K562 (cell line): ENCODE measurements around the gene ARHGEF3. TPM values are rescaled to one million over a fixed set of nuclear protein-coding genes. Genes with fewer than 3 reads are reported as not detected.
A peak's percentile ranks its signal among the peaks of the same experiment; 100 is the strongest.

Experiments
- ATAC-seq: fragments of 200-7000 bp; cut with Tn5 transposase; 3 replicates; pipeline ENCODE4 v1.9.1; 2020; ENCODE audit warnings: moderate library complexity
- BruUV-seq: library from RNA; stranded (reverse); fragments of 400-500 nt; replicated peaks from 2 replicates; lab custom pipeline; 2021; lab: Mats Ljungman, UMichigan
- CTCF ChIA-PET: fragments of 300-600 bp; formaldehyde crosslinking; extraction: SDS; loops from one replicate; lab custom pipeline; 2021; ENCODE audit warnings: low intra/inter-chr PET ratio; lab: Yijun Ruan, JAX
- POLR2A ChIA-PET: fragments of 300-600, 350-650 bp; sonication (Branson Sonifier 250); formaldehyde crosslinking; extraction: SDS; loops from one replicate; lab custom pipeline; 2021; ENCODE audit warnings: antibody characterized with exemption, inconsistent platforms; lab: Yijun Ruan, JAX
- DNase-seq, 4 experiments: peaks; one replicate each; pipeline versions ENCODE4 v3.0.0 to v3.0.0-alpha.2; 2011 to 2018; ENCODE audit warnings: low spot score in 3 of 4, mixed read lengths in 3 of 4; ENCODE audit errors: extremely low read depth in 1 of 4
- FAIRE-seq: peaks from 2 replicates; lab custom pipeline; 2011; peaks lifted over from hg19 to GRCh38; lab: Jason Lieb, UNC
- H2AFZ ChIP-seq: 2 replicates; pipeline ENCODE4 v1.6.0; 2011; ENCODE audit warnings: low read depth, low read length, control low read depth, inconsistent platforms
- H3K27ac ChIP-seq: fragments of 200-600 bp; 3 replicates; pipeline ENCODE4 v1.8.0; 2011; ENCODE audit warnings: low read depth, mild to moderate bottlenecking, control low read depth, inconsistent platforms, low read length, moderate library complexity, mixed read lengths; ENCODE audit errors: extremely low read depth
- H3K27me3 ChIP-seq, 2 experiments: fragments of 300-600 bp in 1 of 2; 2 replicates in 1 of 2; 3 replicates in 1 of 2; pipeline versions ENCODE4 v1.6.0 to v1.8.0; 2011; ENCODE audit warnings: inconsistent platforms in 2 of 2, low read length in 2 of 2, mild to moderate bottlenecking in 1 of 2, mixed read lengths in 1 of 2, moderate library complexity in 1 of 2; ENCODE audit not compliant: control insufficient read depth in 2 of 2, insufficient read depth in 2 of 2
- H3K36me3 ChIP-seq: fragments of 300-600 bp; 3 replicates; pipeline ENCODE4 v1.8.0; 2011; ENCODE audit warnings: mild to moderate bottlenecking, low read length, inconsistent platforms; ENCODE audit not compliant: control insufficient read depth, insufficient read depth
- H3K4me1 ChIP-seq, 2 experiments: fragments of 200-600 bp in 1 of 2; replicated peaks in 1 of 2; 2 replicates in 1 of 2; 3 replicates in 1 of 2; pipeline versions ENCODE4 v1.5.1 to v1.8.0; 2011; ENCODE audit warnings: inconsistent platforms in 2 of 2, low read length in 2 of 2, mild to moderate bottlenecking in 1 of 2, mixed read lengths in 1 of 2, moderate library complexity in 1 of 2; ENCODE audit not compliant: control insufficient read depth in 2 of 2, insufficient read depth in 2 of 2
- H3K4me2 ChIP-seq: 2 replicates; pipeline ENCODE4 v1.6.1; 2011; ENCODE audit warnings: low read length, control low read depth, inconsistent platforms, mixed read lengths; ENCODE audit not compliant: insufficient read depth
- H3K4me3 ChIP-seq: fragments of 200-600 bp; sonication (generic), shearing (Covaris generic); 2 replicates; pipeline ENCODE4 v1.5.1; 2016; ENCODE audit warnings: control low read depth, inconsistent platforms
- H3K79me2 ChIP-seq: fragments of 200-600 bp; 3 replicates; pipeline ENCODE4 v1.8.0; 2011; ENCODE audit warnings: low read length, inconsistent platforms; ENCODE audit not compliant: control insufficient read depth, insufficient read depth
- H3K9ac ChIP-seq, 2 experiments: 2 replicates each; pipeline versions ENCODE4 v1.6.0 to v1.6.1; 2011; ENCODE audit warnings: low read depth in 2 of 2, low read length in 2 of 2, control low read depth in 1 of 2, inconsistent platforms in 1 of 2, mild to moderate bottlenecking in 1 of 2, mixed read lengths in 1 of 2; ENCODE audit not compliant: insufficient read depth in 1 of 2
- H3K9me1 ChIP-seq: one replicate; pipeline ENCODE4 v1.6.0; 2011; ENCODE audit warnings: inconsistent platforms, mild to moderate bottlenecking, low read length, moderate library complexity; ENCODE audit not compliant: control insufficient read depth, insufficient read depth
- H3K9me3 ChIP-seq: replicated peaks from 2 replicates; pipeline ENCODE4 v1.5.1; 2011; ENCODE audit warnings: low read depth, low read length, inconsistent platforms; ENCODE audit not compliant: control insufficient read depth, insufficient read depth
- H4K20me1 ChIP-seq: replicated peaks from 2 replicates; pipeline ENCODE4 v1.6.1; 2011; ENCODE audit warnings: low read length, inconsistent platforms, mixed read lengths; ENCODE audit not compliant: control insufficient read depth, insufficient read depth
- MEIS2 ChIP-seq: fragments of 450-650 bp; IDR thresholded peaks from 2 replicates; pipeline ENCODE4 v1.6.1; 2014; ENCODE audit warnings: mild to moderate bottlenecking; ENCODE audit not compliant: partially characterized antibody
- MIER1 ChIP-seq: fragments of 450-650 bp; IDR thresholded peaks from 2 replicates; pipeline ENCODE4 v1.6.1; 2016; ENCODE audit warnings: antibody characterized with exemption, mild to moderate bottlenecking, low read depth
- NFE2 ChIP-seq: IDR thresholded peaks from 2 replicates; pipeline ENCODE4 v1.6.1; 2014; ENCODE audit warnings: antibody characterized with exemption, low read depth
- SMARCE1 ChIP-seq: fragments of 450-650 bp; IDR thresholded peaks from 2 replicates; pipeline ENCODE4 v1.7.1; 2016; ENCODE audit warnings: mild to moderate bottlenecking
- STAG1 ChIP-seq: sonication (generic); formaldehyde crosslinking; IDR thresholded peaks from 2 replicates; pipeline ENCODE4 v1.5.0; 2020; ENCODE audit warnings: missing genetic modification reagents, borderline replicate concordance
- SUPT5H ChIP-seq: fragments of 450-650 bp; IDR thresholded peaks from 2 replicates; pipeline ENCODE4 v1.6.1; 2016
- TAF9B ChIP-seq: fragments of 450-650 bp; IDR thresholded peaks from 2 replicates; pipeline ENCODE4 v1.6.1; 2018; ENCODE audit warnings: mild to moderate bottlenecking; ENCODE audit not compliant: partially characterized antibody
- THRAP3 ChIP-seq: fragments of 450-650 bp; IDR thresholded peaks from 2 replicates; pipeline ENCODE4 v1.6.1; 2016; ENCODE audit warnings: mild to moderate bottlenecking, inconsistent platforms, borderline replicate concordance
- TRIM25 ChIP-seq: fragments of 450-650 bp; IDR thresholded peaks from 2 replicates; pipeline ENCODE4 v1.7.0; 2016; ENCODE audit warnings: borderline replicate concordance
- TRIM28 ChIP-seq: fragments of 450-650 bp; IDR thresholded peaks from 2 replicates; pipeline ENCODE4 v1.6.1; 2017
- ZNF449 ChIP-seq: fragments of 250-450 bp; sonication (Bioruptor Pico); IDR thresholded peaks from 2 replicates; pipeline ENCODE4 v1.8.0; 2022; ENCODE audit warnings: moderate library complexity, mild to moderate bottlenecking, inconsistent platforms
- ZNF589 ChIP-seq: fragments of 200-800 bp; sonication (Bioruptor generic); IDR thresholded peaks from 2 replicates; pipeline ENCODE4 v1.6.1; 2016; ENCODE audit warnings: low read depth, missing genetic modification characterization, missing compliant biosample characterization
- WGBS: fragments of 100-300 bp; shearing (Covaris generic); methylation state at CpG from one replicate; pipeline ENCODE4 v1.1.6; 2016; ENCODE audit warnings: low coverage, mixed read lengths; ENCODE audit not compliant: insufficient coverage; ENCODE audit errors: missing lambda C conversion rate; 5-methylcytosine and 5-hydroxymethylcytosine counted together
- in situ Hi-C: fragments of 300-500 bp; cut with MboI; formaldehyde crosslinking; loops from 4 replicates; pipeline ENCODE4 v1.15.0; 2018; ENCODE audit warnings: inconsistent platforms, mixed read lengths
- intact Hi-C: fragments of 100-400 bp; cut with micrococcal nuclease; formaldehyde crosslinking; loops from 2 replicates; pipeline ENCODE4 v1.14.2; 2022
- polyA plus RNA-seq, 8 experiments: library from polyadenylated mRNA; depleted of rRNA in 4 of 8; stranded (reverse) in 5 of 8; unstranded in 3 of 8; fragments of >200 nt; fragmentation: Nextera tagmentation in 2 of 8; fragmentation: Illumina TruSeq in 1 of 8; extraction: Ambion mirVana in 2 of 8; extraction: Trizol in 1 of 8; gene quantifications; 2 replicates each; pipeline versions ENCODE4 v1.2.1 to v1.2.3, GENCODE V29; 2011 to 2014; ENCODE audit warnings: inconsistent platforms in 1 of 8, missing spikeins in 1 of 8
- total RNA-seq, 7 experiments: library from RNA; depleted of rRNA in 6 of 7; stranded (reverse); fragments of >200 nt in 6 of 7; fragmentation: Illumina TruSeq in 2 of 7; extraction: Trizol in 2 of 7; gene quantifications; 2 replicates each; pipeline versions ENCODE4 v1.2.1 to v1.2.3, GENCODE V29; 2011 to 2021; ENCODE audit warnings: low replicate concordance in 1 of 7
- TF ChIP-seq, protein P1 (sequence below): fragments of 450-650 bp; formaldehyde crosslinking; IDR thresholded peaks from 2 replicates; pipeline ENCODE4 v1.4.0; 2020; ENCODE audit warnings: mild to moderate bottlenecking, mixed read lengths
- TF ChIP-seq, protein P2 (sequence below): sonication (generic); formaldehyde crosslinking; IDR thresholded peaks from 2 replicates; pipeline ENCODE4 v1.8.1; 2023; ENCODE audit warnings: mild to moderate bottlenecking, missing genetic modification reagents

ARHGEF3 gene
- total and polyA plus RNA-seq, 9 of the 15 experiments (the other 6 are each of a cell fraction or from before 2014, with no cell fraction given) = 0.77 to 2.7 (median 1.4) TPM

GRCh38 chr3:56684029-56684428, 117.7 kb downstream of the ARHGEF3 start (continued):
- TF ChIP-seq ZNF589 (CRISPR knock-in tag) (no peak), THRAP3 (no peak), NFE2 (no peak), TRIM28 (no peak)

DNA sequence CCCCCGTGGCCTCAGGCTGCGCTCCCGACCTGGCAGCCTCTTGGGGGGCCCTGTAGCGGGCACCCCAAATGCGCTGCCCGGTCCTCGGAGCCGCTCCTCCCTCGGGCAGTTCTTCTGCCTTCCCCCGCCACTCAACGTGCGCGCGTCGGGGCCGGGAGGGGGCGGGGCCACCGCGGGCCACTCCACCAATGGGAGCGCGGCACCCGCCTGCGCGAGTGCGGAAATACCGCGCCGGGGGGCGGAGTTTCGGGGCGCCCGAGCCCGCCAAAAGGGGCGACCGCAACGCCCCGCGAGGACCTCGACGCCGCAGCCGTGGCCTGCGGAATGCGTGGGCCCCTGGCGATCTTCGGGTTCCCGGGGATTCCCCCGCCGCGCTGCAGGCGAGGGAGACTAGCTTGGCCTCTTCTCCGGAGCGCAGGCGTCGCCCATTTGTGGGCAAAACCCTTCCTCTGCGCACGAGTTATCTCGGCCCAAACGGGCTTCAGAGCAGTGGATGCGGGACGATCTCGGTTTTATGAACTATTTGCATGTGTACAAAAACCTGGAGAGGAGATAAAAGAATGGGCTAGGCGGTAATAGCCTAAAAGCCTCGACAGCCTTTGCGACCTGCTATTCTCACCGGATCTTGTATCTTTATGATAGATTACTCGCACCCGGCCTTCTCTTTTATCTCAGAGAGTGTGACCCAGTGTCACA, 118.5 kb downstream of the ARHGEF3 start, which contains the start of gene TASOR:
TSS of gene TASOR (minus strand) at position 144 of the 696 bp plus-strand sequence. CDS start 259 bp downstream, outside the sequence.
- CTCF ChIA-PET = no interaction called here
- FAIRE-seq (no peak), DNase-seq (peak; percentile 87 to 93 (median 92)), ATAC-seq (peak; percentile 93)
- H3K36me3 ChIP-seq = peaks cover 19% of the 10 kb centered on the region; the same call in 1 of the 3 replicates
- 38% methylated on average over 24 of the region's 68 CpGs for WGBS
- H3K4me2 ChIP-seq = peak within 1 kb of the TSS; percentile 80
- in situ Hi-C loops = no loop called here
- H3K9me3 ChIP-seq = peaks cover 7% of the 10 kb centered on the region
- peak within 1 kb of the TSS; percentile 97 for H3K27ac ChIP-seq
- peaks cover 44% of the 10 kb centered on the region for H3K79me2 ChIP-seq
- H3K4me1 ChIP-seq = peaks cover 2 to 10% of the 10 kb centered on the region in 2 experiments; a peak in 3 of 5 replicates
- no TSS peak for BruUV-seq
- no peaks in the 10 kb centered on the region for H4K20me1 ChIP-seq
- peak within 1 kb of the TSS; percentile 79 for H3K4me3 ChIP-seq
- no peaks in the 10 kb centered on the region for H3K27me3 ChIP-seq
- peak within 1 kb of the TSS; percentile 91 to 98 for H3K9ac ChIP-seq
- intact Hi-C loops = no loop called here
- peak within 1 kb of the TSS; percentile 97 for H2AFZ ChIP-seq
- POLR2A ChIA-PET = interaction anchor here (0.8 to 1.5 kb wide), 3 partner anchors 10 to 117 kb away, joined by 3 to 7 read pairs (median 5); no protein-coding TSS in a partner anchor
- H3K9me1 ChIP-seq = no peaks in the 10 kb centered on the region
- no peak for TF ChIP-seq MIER1
- no peak for TF ChIP-seq TRIM25
- TF ChIP-seq TAF9B = no peak
- peak; percentile 62 for TF ChIP-seq STAG1 (CRISPR knock-in tag)
- no peak for TF ChIP-seq SMARCE1
- TF ChIP-seq ZNF449 = no peak
- TF ChIP-seq SUPT5H = peak; percentile 24
- TF ChIP-seq, protein P1, sequence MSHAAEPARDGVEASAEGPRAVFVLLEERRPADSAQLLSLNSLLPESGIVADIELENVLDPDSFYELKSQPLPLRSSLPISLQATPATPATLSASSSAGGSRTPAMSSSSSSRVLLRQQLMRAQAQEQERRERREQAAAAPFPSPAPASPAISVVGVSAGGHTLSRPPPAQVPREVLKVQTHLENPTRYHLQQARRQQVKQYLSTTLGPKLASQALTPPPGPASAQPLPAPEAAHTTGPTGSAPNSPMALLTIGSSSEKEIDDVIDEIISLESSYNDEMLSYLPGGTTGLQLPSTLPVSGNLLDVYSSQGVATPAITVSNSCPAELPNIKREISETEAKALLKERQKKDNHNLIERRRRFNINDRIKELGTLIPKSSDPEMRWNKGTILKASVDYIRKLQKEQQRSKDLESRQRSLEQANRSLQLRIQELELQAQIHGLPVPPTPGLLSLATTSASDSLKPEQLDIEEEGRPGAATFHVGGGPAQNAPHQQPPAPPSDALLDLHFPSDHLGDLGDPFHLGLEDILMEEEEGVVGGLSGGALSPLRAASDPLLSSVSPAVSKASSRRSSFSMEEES (CRISPR knock-in tag) = no peak
- no peak for TF ChIP-seq MEIS2
- TF ChIP-seq, protein P2, sequence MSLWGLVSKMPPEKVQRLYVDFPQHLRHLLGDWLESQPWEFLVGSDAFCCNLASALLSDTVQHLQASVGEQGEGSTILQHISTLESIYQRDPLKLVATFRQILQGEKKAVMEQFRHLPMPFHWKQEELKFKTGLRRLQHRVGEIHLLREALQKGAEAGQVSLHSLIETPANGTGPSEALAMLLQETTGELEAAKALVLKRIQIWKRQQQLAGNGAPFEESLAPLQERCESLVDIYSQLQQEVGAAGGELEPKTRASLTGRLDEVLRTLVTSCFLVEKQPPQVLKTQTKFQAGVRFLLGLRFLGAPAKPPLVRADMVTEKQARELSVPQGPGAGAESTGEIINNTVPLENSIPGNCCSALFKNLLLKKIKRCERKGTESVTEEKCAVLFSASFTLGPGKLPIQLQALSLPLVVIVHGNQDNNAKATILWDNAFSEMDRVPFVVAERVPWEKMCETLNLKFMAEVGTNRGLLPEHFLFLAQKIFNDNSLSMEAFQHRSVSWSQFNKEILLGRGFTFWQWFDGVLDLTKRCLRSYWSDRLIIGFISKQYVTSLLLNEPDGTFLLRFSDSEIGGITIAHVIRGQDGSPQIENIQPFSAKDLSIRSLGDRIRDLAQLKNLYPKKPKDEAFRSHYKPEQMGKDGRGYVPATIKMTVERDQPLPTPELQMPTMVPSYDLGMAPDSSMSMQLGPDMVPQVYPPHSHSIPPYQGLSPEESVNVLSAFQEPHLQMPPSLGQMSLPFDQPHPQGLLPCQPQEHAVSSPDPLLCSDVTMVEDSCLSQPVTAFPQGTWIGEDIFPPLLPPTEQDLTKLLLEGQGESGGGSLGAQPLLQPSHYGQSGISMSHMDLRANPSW (CRISPR knock-in tag) = no peak
